DMS79 treated with DMSO at 0.1 percent for 48 hours (cell line): ENCODE measurements around the gene ZBED4.

ENCODE experiments used
- DNase-seq: peaks from one replicate; lab custom pipeline; 2025; lab: John Stamatoyannopoulos, UW

Gene ZBED4

GRCh38 chr22:49934891-49935557 is 81.4 kb downstream of the ZBED4 start:
- DNase-seq: no peak

GRCh38 chr22:49935561-49935960 is 81.9 kb downstream of the ZBED4 start:
- DNase-seq: no peak

GRCh38 chr22:49936018-49936972 is 82.7 kb downstream of the ZBED4 start:
- peak; percentile 8 for DNase-seq

- no peak for DNase-seq
These were observed 83.5 kb downstream of the ZBED4 start for GRCh38 chr22:49936973-49937757.

- DNase-seq: no peak
These were observed 84.3 kb downstream of the ZBED4 start for GRCh38 chr22:49937758-49938564.

- no peak for DNase-seq
These were observed 85.0 kb downstream of the ZBED4 start for GRCh38 chr22:49938565-49939136.
